DOHH2 (cell line): ENCODE results near the gene ARF3.
A peak's percentile ranks its signal among the peaks of the same experiment; 100 is the strongest.

Experiments
- H3F3A ChIP-seq: fragments of 200-600 bp; sonication (generic), shearing (Covaris generic); 2 replicates; pipeline ENCODE4 v1.6.0; 2016; ENCODE audit warnings: antibody characterized with exemption, mild to moderate bottlenecking; ENCODE audit not compliant: control insufficient read depth, insufficient read depth
- H3K27ac ChIP-seq: fragments of 200-600 bp; sonication (generic); 2 replicates; pipeline ENCODE4 v1.5.1; 2014; ENCODE audit warnings: low read depth, mild to moderate bottlenecking, low read length, moderate library complexity
- H3K27me3 ChIP-seq: fragments of 200-600 bp; sonication (generic); 2 replicates; pipeline ENCODE4 v1.6.1; 2014; ENCODE audit warnings: mild to moderate bottlenecking, low read length, mixed read lengths; ENCODE audit not compliant: control insufficient read depth
- H3K36me3 ChIP-seq: fragments of 200-600 bp; sonication (generic); 2 replicates; pipeline ENCODE4 v1.6.1; 2014; ENCODE audit warnings: mild to moderate bottlenecking, low read length, moderate library complexity, mixed read lengths; ENCODE audit not compliant: control insufficient read depth
- H3K4me1 ChIP-seq: fragments of 200-600 bp; sonication (generic); 2 replicates; pipeline ENCODE4 v1.6.1; 2014; ENCODE audit warnings: mild to moderate bottlenecking, low read length, mixed read lengths; ENCODE audit not compliant: control insufficient read depth
- H3K4me2 ChIP-seq: fragments of 200-600 bp; sonication (generic); 2 replicates; pipeline ENCODE4 v1.6.0; 2014; ENCODE audit warnings: mild to moderate bottlenecking, low read length, moderate library complexity
- H3K4me3 ChIP-seq: fragments of 200-600 bp; sonication (generic); 2 replicates; pipeline ENCODE4 v1.5.1; 2014; ENCODE audit warnings: mild to moderate bottlenecking, low read length, mixed read lengths
- H3K79me2 ChIP-seq: fragments of 200-600 bp; sonication (generic); 2 replicates; pipeline ENCODE4 v1.6.1; 2014; ENCODE audit warnings: mild to moderate bottlenecking, low read length, mixed read lengths; ENCODE audit not compliant: control insufficient read depth
- H3K9me2 ChIP-seq: fragments of 200-600 bp; sonication (generic); replicated peaks from 2 replicates; pipeline ENCODE4 v1.6.1; 2014; ENCODE audit warnings: mild to moderate bottlenecking, low read length, mixed read lengths; ENCODE audit not compliant: control insufficient read depth
- H3K9me3 ChIP-seq: fragments of 200-600 bp; sonication (generic); 2 replicates; pipeline ENCODE4 v1.6.1; 2014; ENCODE audit warnings: antibody characterized with exemption, low read length, mixed read lengths; ENCODE audit not compliant: control insufficient read depth, insufficient read depth
- H4K20me1 ChIP-seq: fragments of 200-600 bp; sonication (generic); 2 replicates; pipeline ENCODE4 v1.6.0; 2014; ENCODE audit warnings: low read depth, mild to moderate bottlenecking, antibody characterized with exemption, low read length, moderate library complexity; ENCODE audit not compliant: control insufficient read depth, insufficient read depth
- EZH2phosphoT487 ChIP-seq: fragments of 200-600 bp; sonication (generic); IDR thresholded peaks from 2 replicates; pipeline ENCODE4 v1.6.1; 2017; ENCODE audit warnings: borderline replicate concordance, mild to moderate bottlenecking, antibody characterized with exemption, low read length, moderate library complexity, mixed read lengths
- TF ChIP-seq, protein P1 (sequence below): fragments of 200-600 bp; sonication (generic); IDR thresholded peaks from one replicate; pipeline ENCODE4 v1.5.1; 2014; ENCODE audit warnings: antibody characterized with exemption, mild to moderate bottlenecking, low read depth, low read length; ENCODE audit not compliant: poor library complexity, severe bottlenecking

ARF3 gene

GRCh38 chr12:48982397-48983080, 25.3 kb upstream of the ARF3 start:
- H3K36me3 ChIP-seq: no peaks in the 10 kb centered on the region
- H3K4me2 ChIP-seq: no peak overlapping the region
- no peaks in the 10 kb centered on the region for H3F3A ChIP-seq
- peaks cover 40% of the 10 kb centered on the region for H3K4me1 ChIP-seq
- no peaks in the 10 kb centered on the region for H3K79me2 ChIP-seq
- no peaks in the 10 kb centered on the region for H4K20me1 ChIP-seq
- no peaks in the 10 kb centered on the region for H3K9me3 ChIP-seq
- TF ChIP-seq, protein P1, sequence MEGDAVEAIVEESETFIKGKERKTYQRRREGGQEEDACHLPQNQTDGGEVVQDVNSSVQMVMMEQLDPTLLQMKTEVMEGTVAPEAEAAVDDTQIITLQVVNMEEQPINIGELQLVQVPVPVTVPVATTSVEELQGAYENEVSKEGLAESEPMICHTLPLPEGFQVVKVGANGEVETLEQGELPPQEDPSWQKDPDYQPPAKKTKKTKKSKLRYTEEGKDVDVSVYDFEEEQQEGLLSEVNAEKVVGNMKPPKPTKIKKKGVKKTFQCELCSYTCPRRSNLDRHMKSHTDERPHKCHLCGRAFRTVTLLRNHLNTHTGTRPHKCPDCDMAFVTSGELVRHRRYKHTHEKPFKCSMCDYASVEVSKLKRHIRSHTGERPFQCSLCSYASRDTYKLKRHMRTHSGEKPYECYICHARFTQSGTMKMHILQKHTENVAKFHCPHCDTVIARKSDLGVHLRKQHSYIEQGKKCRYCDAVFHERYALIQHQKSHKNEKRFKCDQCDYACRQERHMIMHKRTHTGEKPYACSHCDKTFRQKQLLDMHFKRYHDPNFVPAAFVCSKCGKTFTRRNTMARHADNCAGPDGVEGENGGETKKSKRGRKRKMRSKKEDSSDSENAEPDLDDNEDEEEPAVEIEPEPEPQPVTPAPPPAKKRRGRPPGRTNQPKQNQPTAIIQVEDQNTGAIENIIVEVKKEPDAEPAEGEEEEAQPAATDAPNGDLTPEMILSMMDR: no peak
- no peak for TF ChIP-seq EZH2phosphoT487
- H3K4me3 ChIP-seq: no peak overlapping the region
- no peaks in the 10 kb centered on the region for H3K9me2 ChIP-seq
- H3K27ac ChIP-seq: no peak overlapping the region
- peaks cover 86% of the 10 kb centered on the region for H3K27me3 ChIP-seq

- Histone ChIP-seq H3K27ac (no peak overlapping the region), H3K9me3 (no peaks in the 10 kb centered on the region), H3F3A (no peaks in the 10 kb centered on the region), H3K36me3 (no peaks in the 10 kb centered on the region), H3K4me1 (peaks cover 41% of the 10 kb centered on the region), H3K4me3 (no peak overlapping the region; the same call in 1 of the 2 replicates), H3K4me2 (peak overlapping the region; percentile 65; the same call in 1 of the 2 replicates), H3K79me2 (no peaks in the 10 kb centered on the region), H4K20me1 (no peaks in the 10 kb centered on the region), H3K9me2 (no peaks in the 10 kb centered on the region), H3K27me3 (peaks cover 90% of the 10 kb centered on the region)
- TF ChIP-seq, protein P1: no peak
- TF ChIP-seq EZH2phosphoT487: 0 out of 2 replicates have a peak, but pooled peaks have one; percentile 11
Observed at GRCh38 chr12:48981757-48982157, 24.5 kb upstream of the ARF3 start.

DNA sequence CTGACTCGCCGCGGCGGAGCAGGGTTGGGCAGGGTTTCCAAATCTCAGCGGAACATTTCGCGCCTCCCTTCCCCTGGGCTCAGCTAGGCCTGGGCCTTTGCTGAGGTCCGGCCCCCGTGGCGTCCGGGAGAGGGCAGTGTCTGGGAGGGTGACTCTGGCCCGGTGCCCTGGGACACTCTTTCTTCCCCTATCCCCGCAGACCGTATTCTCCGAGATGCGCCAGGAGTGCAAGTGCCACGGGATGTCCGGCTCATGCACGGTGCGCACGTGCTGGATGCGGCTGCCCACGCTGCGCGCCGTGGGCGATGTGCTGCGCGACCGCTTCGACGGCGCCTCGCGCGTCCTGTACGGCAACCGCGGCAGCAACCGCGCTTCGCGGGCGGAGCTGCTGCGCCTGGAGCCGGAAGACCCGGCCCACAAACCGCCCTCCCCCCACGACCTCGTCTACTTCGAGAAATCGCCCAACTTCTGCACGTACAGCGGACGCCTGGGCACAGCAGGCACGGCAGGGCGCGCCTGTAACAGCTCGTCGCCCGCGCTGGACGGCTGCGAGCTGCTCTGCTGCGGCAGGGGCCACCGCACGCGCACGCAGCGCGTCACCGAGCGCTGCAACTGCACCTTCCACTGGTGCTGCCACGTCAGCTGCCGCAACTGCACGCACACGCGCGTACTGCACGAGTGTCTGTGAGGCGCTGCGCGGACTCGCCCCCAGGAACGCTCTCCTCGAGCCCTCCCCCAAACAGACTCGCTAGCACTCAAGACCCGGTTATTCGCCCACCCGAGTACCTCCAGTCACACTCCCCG, 23.9 kb upstream of the ARF3 start:
- H4K20me1 ChIP-seq: no peaks in the 10 kb centered on the region
- no peaks in the 10 kb centered on the region for H3F3A ChIP-seq
- no peaks in the 10 kb centered on the region for H3K79me2 ChIP-seq
- H3K9me3 ChIP-seq: no peaks in the 10 kb centered on the region
- H3K9me2 ChIP-seq: no peaks in the 10 kb centered on the region
- no peak overlapping the region for H3K27ac ChIP-seq
- H3K27me3 ChIP-seq: peaks cover 91% of the 10 kb centered on the region
- H3K36me3 ChIP-seq: no peaks in the 10 kb centered on the region
- peak overlapping the region; percentile 58 for H3K4me3 ChIP-seq
- H3K4me2 ChIP-seq: peak overlapping the region; percentile 65
- TF ChIP-seq EZH2phosphoT487: no peak
- TF ChIP-seq, protein P1: no peak
- peaks cover 41% of the 10 kb centered on the region for H3K4me1 ChIP-seq
